Sigmoid colon (tissue), 7 donors: ENCODE measurements around the gene ARFGAP1. TPM values are rescaled to one million over a fixed set of nuclear protein-coding genes. Genes with fewer than 3 reads are reported as not detected.

Experiments
- DNase-seq: peaks from one replicate; pipeline ENCODE4 v3.0.0-alpha.2; 2019
- H3K27ac ChIP-seq, 4 donors: fragments of 200-600 bp; sonication (generic); one replicate each; pipeline ENCODE4 v1.5.1; 2016 to 2019; ENCODE audit warnings: mild to moderate bottlenecking in 1 of 4
- H3K27me3 ChIP-seq, 3 donors: fragments of 200-600 bp; sonication (generic); one replicate each; pipeline ENCODE4 v1.5.1; 2019; ENCODE audit warnings: mild to moderate bottlenecking in 1 of 3
- H3K36me3 ChIP-seq, 4 donors: fragments of 200-600 bp; sonication (generic); one replicate each; pipeline ENCODE4 v1.5.1; 2016 to 2019
- H3K4me1 ChIP-seq, 4 donors: fragments of 200-600 bp; sonication (generic); one replicate each; pipeline ENCODE4 v1.5.1; 2017 to 2019
- H3K4me3 ChIP-seq, 4 donors: fragments of 200-600 bp; sonication (generic); one replicate each; pipeline ENCODE4 v1.5.1; 2017 to 2019; ENCODE audit warnings: mild to moderate bottlenecking in 2 of 4, moderate library complexity in 1 of 4
- H3K9me3 ChIP-seq, 4 donors: fragments of 200-600 bp in 3 of 4; sonication (generic) in 3 of 4; one replicate each; pipeline versions ENCODE4 v1.5.1 to v1.6.1; 2013 to 2019
- CTCF ChIP-seq, 4 experiments: fragments of 450-650 bp in 3 of 4; fragments of 200-600 bp in 1 of 4; IDR thresholded peaks; one replicate each; pipeline ENCODE4 v1.5.1; 2016 to 2019; ENCODE audit warnings: antibody characterized with exemption in 4 of 4, mild to moderate bottlenecking in 3 of 4, moderate library complexity in 2 of 4
- EP300 ChIP-seq, 4 donors: sonication (generic); formaldehyde crosslinking; IDR thresholded peaks; one replicate each; pipeline ENCODE4 v1.6.1; 2017; ENCODE audit warnings: antibody characterized with exemption in 4 of 4
- POLR2A ChIP-seq, 2 donors: fragments of 450-650 bp; IDR thresholded peaks; one replicate each; pipeline ENCODE4 v1.6.1; 2016; ENCODE audit warnings: antibody characterized with exemption in 2 of 2, mild to moderate bottlenecking in 2 of 2, moderate library complexity in 2 of 2
- POLR2AphosphoS5 ChIP-seq, 4 donors: sonication (generic); formaldehyde crosslinking; IDR thresholded peaks; one replicate each; pipeline ENCODE4 v1.6.1; 2017; ENCODE audit warnings: antibody characterized with exemption in 4 of 4
- WGBS, 2 donors: extraction: QIAGEN DNeasy Blood & Tissue Kit; methylation state at CpG; one replicate each; pipeline ENCODE4 v1.1.7; 2013; 5-methylcytosine and 5-hydroxymethylcytosine counted together
- intact Hi-C: fragments of 100-400 bp; cut with DNase I; formaldehyde crosslinking; loops from one replicate; pipeline ENCODE4 v1.15.1; 2023
- polyA plus RNA-seq, 3 donors: library from polyadenylated mRNA; stranded (reverse); fragments of 200-250 nt; gene quantifications; one replicate each; pipeline ENCODE4 v1.2.3, GENCODE V29; 2013
- total RNA-seq, 4 donors: library from RNA; depleted of rRNA; stranded (reverse); fragments of >200 nt; gene quantifications; one replicate each; pipeline ENCODE4 v1.1.0, GENCODE V29; 2016
- donor health status: healthy with polysubstance abuse.
- donor health status: Bipolar disorder and iron deficiency.
- donor health status: healthy.

ARFGAP1 gene
- total and polyA plus RNA-seq, 7 donors: 19.8 to 109 (median 31.8) TPM

- no peak for DNase-seq
- Histone ChIP-seq H3K27me3 (peaks cover 0 to 49% (median 9%) of the 10 kb centered on the region in 3 donors), H3K4me1 (peaks cover 0 to 4% (median 0%) of the 10 kb centered on the region in 4 donors), H3K9me3 (no peaks in the 10 kb centered on the region), H3K4me3 (no peak overlapping the region), H3K36me3 (no peaks in the 10 kb centered on the region), H3K27ac (no peak overlapping the region)
- intact Hi-C loops: loop anchor here (5.0 kb wide), 1 partner anchor 53 kb away; no protein-coding TSS in a partner anchor
- TF ChIP-seq CTCF (IDR thresholded peaks at IDR 0.05) (peak in 1 of 4 experiments; percentile 25), POLR2A (IDR thresholded peaks at IDR 0.05) (no peak)
- 17 to 23% methylated on average over 20 of the region's 20 CpGs for WGBS, 2 donors
Observed at GRCh38 chr20:63234693-63235398, 37.8 kb upstream of the ARFGAP1 start.

- no peak within 1 kb of the TSS for H3K27ac ChIP-seq
- H3K36me3 ChIP-seq: no peaks in the 10 kb centered on the region
- intact Hi-C loops: no loop called here
- no peak within 1 kb of the TSS for H3K4me3 ChIP-seq
- peaks cover 0 to 3% (median 0%) of the 10 kb centered on the region in 4 donors for H3K4me1 ChIP-seq
- H3K9me3 ChIP-seq: no peaks in the 10 kb centered on the region
- TF ChIP-seq CTCF (IDR thresholded peaks at IDR 0.05) (no peak), EP300 (IDR thresholded peaks at IDR 0.05) (no peak), POLR2A (IDR thresholded peaks at IDR 0.05) (no peak), POLR2AphosphoS5 (IDR thresholded peaks at IDR 0.05) (no peak)
- WGBS, 2 donors: 42 to 50% methylated on average over 17 of the region's 17 CpGs
- H3K27me3 ChIP-seq: peaks cover 0 to 51% (median 9%) of the 10 kb centered on the region in 3 donors
- no peak for DNase-seq
Observed at GRCh38 chr20:63235399-63235983, 37.1 kb upstream of the ARFGAP1 start, which contains the start of gene BIRC7. Gene BIRC7 (plus strand): TSS chr20:63235905. CDS start chr20:63236097, 192 bp downstream.

- no peaks in the 10 kb centered on the region for H3K36me3 ChIP-seq
Observed at GRCh38 chr20:63236116-63236837, 36.3 kb upstream of the ARFGAP1 start.

GRCh38 chr20:63238031-63238430, 34.6 kb upstream of the ARFGAP1 start:
- H3K27ac ChIP-seq: no peak overlapping the region
- TF ChIP-seq POLR2AphosphoS5 (IDR thresholded peaks at IDR 0.05) (no peak), POLR2A (IDR thresholded peaks at IDR 0.05) (no peak), CTCF (IDR thresholded peaks at IDR 0.05) (no peak), EP300 (IDR thresholded peaks at IDR 0.05) (no peak)
- no peaks in the 10 kb centered on the region for H3K9me3 ChIP-seq
- H3K27me3 ChIP-seq: peaks cover 0 to 39% (median 9%) of the 10 kb centered on the region in 3 donors
- intact Hi-C loops: no loop called here
- no peak for DNase-seq
- H3K4me1 ChIP-seq: no peaks in the 10 kb centered on the region
- H3K4me3 ChIP-seq: no peak overlapping the region
- no peaks in the 10 kb centered on the region for H3K36me3 ChIP-seq
- 64 to 74% methylated on average over 10 of the region's 10 CpGs for WGBS, 2 donors

More at GRCh38 chr20:63236116-63236837, 36.3 kb upstream of the ARFGAP1 start:
- DNase-seq: no peak
- no peaks in the 10 kb centered on the region for H3K9me3 ChIP-seq
- WGBS, 2 donors: 82 to 88% methylated on average over 26 of the region's 26 CpGs
- intact Hi-C loops: no loop called here
- no peak overlapping the region for H3K4me3 ChIP-seq
- H3K4me1 ChIP-seq: no peaks in the 10 kb centered on the region
- H3K27me3 ChIP-seq: peaks cover 0 to 47% (median 9%) of the 10 kb centered on the region in 3 donors
- TF ChIP-seq POLR2AphosphoS5 (IDR thresholded peaks at IDR 0.05) (no peak), CTCF (IDR thresholded peaks at IDR 0.05) (no peak), EP300 (IDR thresholded peaks at IDR 0.05) (no peak)
- no peak overlapping the region for H3K27ac ChIP-seq
